Measurements from ENCODE around the gene BTN1A1. TPM values are rescaled to one million over a fixed set of nuclear protein-coding genes. Genes with fewer than 3 reads are reported as not detected.
A peak's percentile ranks its signal among the peaks of the same experiment; 100 is the strongest.

Gene BTN1A1
- total RNA-seq, 6 donors from 2014 or later = not detected

GRCh38 chr6:26533532-26533931, 33.4 kb downstream of the BTN1A1 start:
- TF ChIP-seq CTCF (IDR thresholded peaks at IDR 0.05) = no peak
- no peak for TF ChIP-seq POLR2A (IDR thresholded peaks at IDR 0.05)
- TF ChIP-seq POLR2AphosphoS5 (IDR thresholded peaks at IDR 0.05) = no peak
- no peak for TF ChIP-seq EP300 (IDR thresholded peaks at IDR 0.05)
- DNase-seq (no peak), ATAC-seq (ENCODE audit: low FRiP score in 2 of 2) (no peak)
- WGBS, 2 donors = 4 to 6% methylated on average over 1 of the region's 1 CpG
- Histone ChIP-seq H3K27me3 (no peaks in the 10 kb centered on the region), H3K4me3 (peak overlapping the region in 3 of 4 donors; percentile 60 to 62 (median 62)), H3K9me3 (no peaks in the 10 kb centered on the region), H3K27ac (peak overlapping the region; percentile 60 to 85 (median 80)), H3K36me3 (no peaks in the 10 kb centered on the region), H3K4me1 (peaks cover 19 to 27% (median 20%) of the 10 kb centered on the region in 4 donors)

GRCh38 chr6:26534681-26535465, 34.8 kb downstream of the BTN1A1 start:
- TF ChIP-seq POLR2AphosphoS5 (IDR thresholded peaks at IDR 0.05) (no peak), POLR2A (IDR thresholded peaks at IDR 0.05) (no peak), CTCF (IDR thresholded peaks at IDR 0.05) (no peak), EP300 (IDR thresholded peaks at IDR 0.05) (no peak)
- H3K27ac ChIP-seq = no peak overlapping the region
- no peak overlapping the region for H3K4me3 ChIP-seq
- H3K36me3 ChIP-seq = no peaks in the 10 kb centered on the region
- WGBS, 2 donors = 82 to 86% methylated on average over 6 of the region's 6 CpGs
- H3K4me1 ChIP-seq = peaks cover 23 to 40% (median 25%) of the 10 kb centered on the region in 4 donors
- no peaks in the 10 kb centered on the region for H3K9me3 ChIP-seq
- H3K27me3 ChIP-seq = no peaks in the 10 kb centered on the region
- no peak for ATAC-seq (ENCODE audit: low FRiP score in 2 of 2)
- no peak for DNase-seq

GRCh38 chr6:26536571-26537159, 36.6 kb downstream of the BTN1A1 start:
- Histone ChIP-seq H3K27me3 (no peaks in the 10 kb centered on the region), H3K36me3 (peaks cover 0 to 12% (median 0%) of the 10 kb centered on the region in 4 donors), H3K9me3 (no peaks in the 10 kb centered on the region), H3K4me3 (peak overlapping the region; percentile 57 to 91 (median 72)), H3K27ac (peak overlapping the region; percentile 91 to 97 (median 96)), H3K4me1 (peaks cover 25 to 53% (median 27%) of the 10 kb centered on the region in 4 donors)
- TF ChIP-seq CTCF (IDR thresholded peaks at IDR 0.05) = no peak
- no peak for TF ChIP-seq POLR2A (IDR thresholded peaks at IDR 0.05)
- no peak for TF ChIP-seq EP300 (IDR thresholded peaks at IDR 0.05)
- TF ChIP-seq POLR2AphosphoS5 (IDR thresholded peaks at IDR 0.05) = no peak
- DNase-seq (no peak), ATAC-seq (ENCODE audit: low FRiP score in 2 of 2) (no peak)
- 8 to 9% methylated on average over 12 of the region's 12 CpGs for WGBS, 2 donors

- no peaks in the 10 kb centered on the region for H3K27me3 ChIP-seq
- peak in 1 of 6 experiments; percentile 16 for TF ChIP-seq CTCF (IDR thresholded peaks at IDR 0.05)
- TF ChIP-seq EP300 (IDR thresholded peaks at IDR 0.05) = no peak
- TF ChIP-seq POLR2AphosphoS5 (IDR thresholded peaks at IDR 0.05) = peak; percentile 56 to 73
- TF ChIP-seq POLR2A (IDR thresholded peaks at IDR 0.05) = peak in 2 of 4 donors; percentile 17 to 18
- H3K36me3 ChIP-seq = peaks cover 0 to 14% (median under 1%) of the 10 kb centered on the region in 4 donors
- DNase-seq = peak; percentile 89 to 94
- H3K27ac ChIP-seq = peak overlapping the region; percentile 91 to 97 (median 96)
- WGBS, 2 donors = 0 to 1% methylated on average over 20 to 37 of the region's 37 CpGs
- H3K4me3 ChIP-seq = peak overlapping the region; percentile 57 to 91 (median 72)
- peaks cover 25 to 55% (median 27%) of the 10 kb centered on the region in 4 donors for H3K4me1 ChIP-seq
- H3K9me3 ChIP-seq = no peaks in the 10 kb centered on the region
- ATAC-seq (ENCODE audit: low FRiP score in 2 of 2) = peak; percentile 82 to 90
Observed at GRCh38 chr6:26537160-26537845, 37.2 kb downstream of the BTN1A1 start.

All from upper lobe of left lung (tissue), 6 donors.